ENCODE measurements around the gene CDH24. TPM values are rescaled to one million over a fixed set of nuclear protein-coding genes. Genes with fewer than 3 reads are reported as not detected.

Gene CDH24
- total RNA-seq, 3 donors from 2014 or later, result 2.7 to 4.8 (median 4.4) TPM

- DNase-seq, result peak in 1 of 3 donors; percentile 54
- Histone ChIP-seq H3K9me3 (no peaks in the 10 kb centered on the region), H3K4me3 (no peak overlapping the region), H3K36me3 (ENCODE audit: low read depth) (peaks cover 18% of the 10 kb centered on the region), H3K4me1 (ENCODE audit: low read depth) (peaks cover 12% of the 10 kb centered on the region)
- TF ChIP-seq CTCF (IDR thresholded peaks at IDR 0.05), result no peak
- ATAC-seq, result no peak
- intact Hi-C loops (cut with DNase I, micrococcal nuclease), result loop anchor here (1.0 to 5.0 kb wide), 2 partner anchors 72 to 73 kb away; no protein-coding TSS in a partner anchor
Measured at GRCh38 chr14:23058654-23059504, 1.6 kb upstream of the CDH24 start.

- DNase-seq (peak; percentile 91 to 94 (median 93)), ATAC-seq (peak; percentile 88)
- Histone ChIP-seq H3K9me3 (no peaks in the 10 kb centered on the region), H3K4me1 (ENCODE audit: low read depth) (peaks cover 12% of the 10 kb centered on the region), H3K36me3 (ENCODE audit: low read depth) (peaks cover 14% of the 10 kb centered on the region), H3K4me3 (peak overlapping the region; percentile 48)
- peak; percentile 88 for TF ChIP-seq CTCF (IDR thresholded peaks at IDR 0.05)
- intact Hi-C loops (cut with DNase I, micrococcal nuclease), result loop anchor here (1.0 to 5.0 kb wide), 2 partner anchors 71 to 72 kb away; no protein-coding TSS in a partner anchor
Measured at GRCh38 chr14:23057757-23058653, 685 bp upstream of the CDH24 start.

GRCh38 chr14:23056145-23056955 lies 970 bp downstream of the CDH24 start:
- Histone ChIP-seq H3K4me3 (no peak overlapping the region), H3K9me3 (no peaks in the 10 kb centered on the region), H3K4me1 (ENCODE audit: low read depth) (peaks cover 12% of the 10 kb centered on the region), H3K36me3 (ENCODE audit: low read depth) (peaks cover 9% of the 10 kb centered on the region)
- DNase-seq (peak in 2 of 3 donors; percentile 75 to 79), ATAC-seq (peak; percentile 66)
- peak; percentile 77 for TF ChIP-seq CTCF (IDR thresholded peaks at IDR 0.05)
- intact Hi-C loops (cut with DNase I, micrococcal nuclease), result loop anchor here in 1 of 2 donors (5.0 kb wide), 1 partner anchor 69 kb away; no protein-coding TSS in a partner anchor

GRCh38 chr14:23055621-23056144 lies 1.6 kb downstream of the CDH24 start:
- Histone ChIP-seq H3K4me1 (ENCODE audit: low read depth) (peaks cover 12% of the 10 kb centered on the region), H3K9me3 (no peaks in the 10 kb centered on the region), H3K4me3 (no peak overlapping the region), H3K36me3 (ENCODE audit: low read depth) (peaks cover 3% of the 10 kb centered on the region)
- TF ChIP-seq CTCF (IDR thresholded peaks at IDR 0.05), result no peak
- DNase-seq (no peak), ATAC-seq (no peak)
- intact Hi-C loops (cut with DNase I, micrococcal nuclease), result loop anchor here in 1 of 2 donors (5.0 kb wide), 1 partner anchor 68 kb away; no protein-coding TSS in a partner anchor
